Skin epidermis (tissue), 12 donors: ENCODE results near the gene CD209.

Experiments used
- H3K27ac ChIP-seq, 21 experiments: fragments of 200-600 bp; sonication (generic) in 11 of 21; one replicate each; pipeline ENCODE4 v1.5.0; 2020; ENCODE audit warnings: mild to moderate bottlenecking in 3 of 21, inconsistent platforms in 2 of 21, moderate library complexity in 2 of 21
- H3K4me3 ChIP-seq, 7 experiments: fragments of 200-600 bp; sonication (generic) in 2 of 7; one replicate each; pipeline ENCODE4 v1.5.0; 2020; ENCODE audit warnings: inconsistent platforms in 2 of 7, mild to moderate bottlenecking in 2 of 7, moderate library complexity in 1 of 7

Gene CD209

DNA sequence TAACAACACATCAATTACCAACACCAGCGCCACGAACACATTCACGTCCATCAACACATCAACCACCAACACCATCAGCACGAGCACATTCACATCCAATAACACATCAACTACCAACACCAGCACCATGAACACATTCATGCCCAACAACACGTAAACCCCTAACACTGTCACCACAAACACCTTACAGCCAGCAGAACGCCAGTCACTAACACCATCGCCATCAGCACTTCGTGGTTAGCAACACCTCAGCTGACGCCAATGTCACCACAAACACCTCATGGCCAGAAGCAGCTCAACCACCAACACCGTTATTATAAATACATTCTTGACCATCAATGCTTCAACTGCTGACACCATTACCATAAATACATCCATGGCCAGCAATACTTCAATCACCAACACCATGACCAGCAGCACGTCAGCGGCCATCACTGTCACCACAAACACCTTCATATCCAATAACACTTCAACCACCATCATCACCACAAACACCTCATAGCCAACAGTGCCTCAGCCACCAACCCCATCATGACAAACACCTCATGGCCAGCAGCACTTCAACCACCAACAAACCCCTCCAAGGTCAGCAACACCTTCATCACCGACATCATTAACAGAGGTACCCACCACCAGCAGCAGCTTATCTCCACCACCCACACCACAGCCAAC lies 54.8 kb downstream of the CD209 start:
- Histone ChIP-seq H3K27ac (no peak overlapping the region), H3K4me3 (no peak overlapping the region)

- Histone ChIP-seq H3K4me3 (no peak overlapping the region), H3K27ac (no peak overlapping the region)
Measured at GRCh38 chr19:7691497-7691896, 55.8 kb downstream of the CD209 start.

DNA sequence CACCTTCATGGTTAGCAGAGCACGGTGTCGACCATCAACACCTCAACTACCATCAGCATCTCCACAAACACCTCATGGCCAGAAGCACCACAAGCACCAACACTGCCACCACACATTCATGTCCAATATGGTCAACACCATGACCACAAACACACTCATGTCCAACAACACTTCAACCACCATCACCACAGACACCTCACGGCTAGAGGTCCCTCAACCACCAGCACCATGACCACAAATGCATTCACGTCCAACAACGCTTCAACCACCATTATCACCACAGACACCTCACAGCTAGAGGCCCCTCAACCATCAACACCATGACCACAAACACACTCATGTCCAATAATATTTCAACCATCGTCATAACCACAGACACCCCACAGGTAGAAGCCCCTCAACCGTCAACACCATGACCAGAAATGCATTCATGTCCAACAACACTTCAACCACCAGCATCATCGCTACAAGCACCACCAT lies 56.5 kb downstream of the CD209 start:
- H3K4me3 ChIP-seq: no peak overlapping the region
- H3K27ac ChIP-seq: no peak overlapping the region
